Pancreas (tissue), 10 donors: ENCODE data around the gene DNM3. TPM values are rescaled to one million over a fixed set of nuclear protein-coding genes. Genes with fewer than 3 reads are reported as not detected.

ENCODE experiments used
- ATAC-seq, 4 donors: fragments of 200-7000 bp; cut with Tn5 transposase; one replicate each; pipeline versions ENCODE4 v1.8.0 to v1.9.1; 2020; ENCODE audit warnings: mild to moderate bottlenecking in 4 of 4, moderate library complexity in 4 of 4
- DNase-seq, 6 donors: peaks; one replicate each; pipeline ENCODE4 v3.0.0-alpha.2; 2020
- FAIRE-seq: peaks from 2 replicates; lab custom pipeline; 2012; peaks lifted over from hg19 to GRCh38; lab: Jason Lieb, UNC
- H3K27ac ChIP-seq, 4 donors: fragments of 200-600 bp; sonication (generic); 1 replicate in 3 of 4; 2 replicates in 1 of 4; pipeline versions ENCODE4 v1.5.0 to v1.8.0; 2020
- H3K27me3 ChIP-seq, 4 donors: fragments of 200-600 bp; one replicate each; pipeline ENCODE4 v1.8.0; 2021
- H3K36me3 ChIP-seq, 3 donors: fragments of 200-600 bp; sonication (generic) in 1 of 3; one replicate each; pipeline versions ENCODE4 v1.5.0 to v1.8.0; 2020 to 2021
- H3K4me1 ChIP-seq, 3 donors: fragments of 200-600 bp; one replicate each; pipeline ENCODE4 v1.8.0; 2021
- H3K4me3 ChIP-seq, 4 donors: fragments of 200-600 bp; sonication (generic) in 2 of 4; one replicate each; pipeline versions ENCODE4 v1.5.0 to v1.8.0; 2020 to 2021
- H3K9me3 ChIP-seq, 4 donors: fragments of 200-600 bp; one replicate each; pipeline ENCODE4 v1.8.0; 2021
- WGBS, 2 donors: extraction: QIAGEN DNeasy Blood & Tissue Kit; methylation state at CpG; one replicate each; pipeline ENCODE4 v1.1.7; 2013; 5-methylcytosine and 5-hydroxymethylcytosine counted together
- intact Hi-C, 3 donors: fragments of 100-400 bp; cut with DNase I; formaldehyde crosslinking; loops; one replicate each; pipeline versions ENCODE4 v1.11.1 to v1.14.2; 2022
- polyA plus RNA-seq, 2 donors: library from polyadenylated mRNA; stranded (reverse); fragments of 200-250 nt; gene quantifications; one replicate each; pipeline ENCODE4 v1.2.3, GENCODE V29; 2013
- total RNA-seq, 6 donors: library from RNA; stranded (reverse); fragmentation: NEBNext Ultra II Directional in 4 of 6; extraction: Animal tissue kit (Norgen Biotek cat#: 25700) in 4 of 6; gene quantifications; one replicate each; pipeline versions ENCODE4 v1.2.1 to v1.2.4, GENCODE V29; 2021 to 2023
- TF ChIP-seq, protein P1 (sequence below), 4 donors: fragments of 200-600 bp; sonication (generic) in 3 of 4; IDR thresholded peaks; one replicate each; pipeline versions ENCODE4 v1.5.0 to v1.8.0; 2021; ENCODE audit warnings: antibody characterized with exemption in 4 of 4
- donor health status: healthy with polysubstance abuse.
- donor health status: DM: no; HTN: no; CAD: no; lungs with moderate emphysema.
- donor health status: DM: no; HTN: no; CAD: no.
- donor health status: control.
- donor health status: control.
- donor health status: Bipolar disorder and iron deficiency.
- donor health status: DM: yes; HTN: yes; CAD: no.
- donor health status: DM: no; HTN: no; CAD: no.
- donor health status: DM: no; HTN: no; CAD: no.
- donor health status: DM: yes; HTN: yes; CAD: no.

DNM3 gene
- total and polyA plus RNA-seq, 8 donors, result 0.40 to 1.3 (median 0.78) TPM

DNA sequence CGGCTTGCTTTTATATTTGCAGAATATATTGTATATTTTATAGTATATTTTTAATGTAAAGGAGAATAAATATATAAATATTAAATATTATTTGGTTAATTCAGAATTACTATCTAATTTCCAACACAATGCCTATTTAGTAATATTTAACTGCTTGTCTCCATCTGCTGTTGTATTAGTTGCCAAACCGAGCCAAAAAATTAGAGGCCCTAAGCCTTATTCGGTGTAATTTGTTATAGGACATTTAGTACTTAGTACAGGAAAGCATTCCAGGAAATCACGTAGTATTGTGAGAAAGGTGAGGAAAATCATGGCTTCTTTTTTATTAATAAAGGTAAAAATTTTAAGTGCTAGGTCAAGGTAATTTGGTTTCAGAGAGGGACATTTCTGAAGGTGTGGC lies 93.8 kb downstream of the DNM3 start:
- H3K4me3 ChIP-seq, result no peak overlapping the region
- TF ChIP-seq, protein P1, sequence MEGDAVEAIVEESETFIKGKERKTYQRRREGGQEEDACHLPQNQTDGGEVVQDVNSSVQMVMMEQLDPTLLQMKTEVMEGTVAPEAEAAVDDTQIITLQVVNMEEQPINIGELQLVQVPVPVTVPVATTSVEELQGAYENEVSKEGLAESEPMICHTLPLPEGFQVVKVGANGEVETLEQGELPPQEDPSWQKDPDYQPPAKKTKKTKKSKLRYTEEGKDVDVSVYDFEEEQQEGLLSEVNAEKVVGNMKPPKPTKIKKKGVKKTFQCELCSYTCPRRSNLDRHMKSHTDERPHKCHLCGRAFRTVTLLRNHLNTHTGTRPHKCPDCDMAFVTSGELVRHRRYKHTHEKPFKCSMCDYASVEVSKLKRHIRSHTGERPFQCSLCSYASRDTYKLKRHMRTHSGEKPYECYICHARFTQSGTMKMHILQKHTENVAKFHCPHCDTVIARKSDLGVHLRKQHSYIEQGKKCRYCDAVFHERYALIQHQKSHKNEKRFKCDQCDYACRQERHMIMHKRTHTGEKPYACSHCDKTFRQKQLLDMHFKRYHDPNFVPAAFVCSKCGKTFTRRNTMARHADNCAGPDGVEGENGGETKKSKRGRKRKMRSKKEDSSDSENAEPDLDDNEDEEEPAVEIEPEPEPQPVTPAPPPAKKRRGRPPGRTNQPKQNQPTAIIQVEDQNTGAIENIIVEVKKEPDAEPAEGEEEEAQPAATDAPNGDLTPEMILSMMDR (IDR thresholded peaks at IDR 0.05), result no peak
- H3K27me3 ChIP-seq, result no peaks in the 10 kb centered on the region
- H3K4me1 ChIP-seq, result no peaks in the 10 kb centered on the region
- DNase-seq (no peak), FAIRE-seq (no peak), ATAC-seq (no peak)
- no peak overlapping the region for H3K27ac ChIP-seq
- no peaks in the 10 kb centered on the region for H3K9me3 ChIP-seq
- intact Hi-C loops, result no loop called here
- no peaks in the 10 kb centered on the region for H3K36me3 ChIP-seq
- WGBS, 2 donors, result 88 to 94% methylated on average over 4 of the region's 4 CpGs

DNA sequence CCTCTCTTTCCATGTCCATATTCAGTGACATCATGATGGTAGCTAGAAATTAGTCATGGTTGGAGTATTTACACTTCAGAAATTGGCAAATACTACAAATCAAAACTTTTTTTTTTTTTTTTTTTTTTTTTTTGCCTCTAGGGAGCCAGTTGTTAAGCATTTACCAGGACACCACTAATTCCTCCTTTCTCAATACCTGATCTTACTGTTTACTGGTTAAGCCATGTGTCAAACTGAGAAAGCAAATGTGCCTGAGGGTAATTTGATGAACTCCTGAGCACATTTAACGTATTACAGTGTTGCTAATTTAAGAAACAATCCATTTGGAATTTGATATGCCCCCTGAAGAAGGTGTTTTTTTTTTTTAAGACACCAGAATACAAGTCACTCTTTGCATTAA lies 94.4 kb downstream of the DNM3 start:
- DNase-seq (no peak), FAIRE-seq (no peak), ATAC-seq (no peak)
- TF ChIP-seq, protein P1 (IDR thresholded peaks at IDR 0.05), result no peak
- intact Hi-C loops, result no loop called here
- Histone ChIP-seq H3K4me3 (no peak overlapping the region), H3K27me3 (no peaks in the 10 kb centered on the region), H3K4me1 (no peaks in the 10 kb centered on the region), H3K27ac (no peak overlapping the region), H3K9me3 (no peaks in the 10 kb centered on the region), H3K36me3 (no peaks in the 10 kb centered on the region)
- 63 to 73% methylated on average over 1 of the region's 1 CpG for WGBS, 2 donors

DNA sequence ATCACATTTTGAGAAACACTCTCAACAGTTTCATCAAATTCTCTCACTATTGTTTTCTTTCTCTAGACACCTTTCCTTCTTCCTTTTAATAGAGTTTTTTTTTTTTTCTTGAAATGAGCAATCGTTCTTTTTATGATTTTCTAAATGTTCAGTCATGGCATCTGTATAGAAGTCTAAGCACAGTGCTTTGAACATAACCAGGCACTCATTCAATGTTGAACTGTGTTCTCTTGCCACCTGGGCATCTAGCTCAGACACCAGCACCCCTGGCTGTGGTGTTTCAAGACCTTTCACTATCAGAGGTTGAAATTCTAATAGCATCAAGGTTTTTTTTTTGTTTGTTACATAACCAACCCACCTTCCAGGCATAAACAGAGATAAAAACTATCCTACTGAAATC lies 96.6 kb downstream of the DNM3 start:
- WGBS, 2 donors, result 36 to 48% methylated on average over 1 of the region's 1 CpG

DNA sequence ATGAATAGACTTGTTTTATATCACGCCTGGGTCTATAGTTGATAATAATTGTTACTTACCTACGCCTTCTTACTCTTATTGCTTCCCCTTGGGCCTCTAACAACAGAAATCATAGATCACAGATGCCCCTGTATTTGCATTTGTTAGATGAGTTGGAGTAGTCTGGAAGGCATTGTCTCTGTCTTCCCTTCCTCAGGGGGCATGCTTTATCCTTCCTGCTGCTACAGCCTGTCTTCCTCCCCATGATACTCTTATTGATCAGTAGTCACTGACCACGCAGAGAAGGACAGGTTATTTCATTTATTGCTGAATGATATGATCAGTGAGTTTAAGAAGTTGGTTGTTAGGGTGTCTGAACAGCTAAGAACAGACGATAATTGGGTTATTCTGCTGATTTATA lies 98.4 kb downstream of the DNM3 start:
- intact Hi-C loops, result no loop called here
- 60 to 67% methylated on average over 4 of the region's 4 CpGs for WGBS, 2 donors
- no peak for DNase-seq
- no peaks in the 10 kb centered on the region for H3K36me3 ChIP-seq
- H3K27me3 ChIP-seq, result no peaks in the 10 kb centered on the region
- no peak overlapping the region for H3K27ac ChIP-seq
- no peak overlapping the region for H3K4me3 ChIP-seq
- no peak for FAIRE-seq
- ATAC-seq, result no peak
- H3K9me3 ChIP-seq, result no peaks in the 10 kb centered on the region
- H3K4me1 ChIP-seq, result no peaks in the 10 kb centered on the region
- TF ChIP-seq, protein P1 (IDR thresholded peaks at IDR 0.05), result no peak

More for the DNA sequence above, 96.6 kb downstream of the DNM3 start:
- Histone ChIP-seq H3K4me3 (no peak overlapping the region), H3K4me1 (no peaks in the 10 kb centered on the region), H3K27ac (no peak overlapping the region), H3K27me3 (no peaks in the 10 kb centered on the region), H3K9me3 (no peaks in the 10 kb centered on the region), H3K36me3 (no peaks in the 10 kb centered on the region)
- FAIRE-seq (no peak), ATAC-seq (no peak), DNase-seq (no peak)
- TF ChIP-seq, protein P1 (IDR thresholded peaks at IDR 0.05), result no peak
- intact Hi-C loops, result no loop called here

DNA sequence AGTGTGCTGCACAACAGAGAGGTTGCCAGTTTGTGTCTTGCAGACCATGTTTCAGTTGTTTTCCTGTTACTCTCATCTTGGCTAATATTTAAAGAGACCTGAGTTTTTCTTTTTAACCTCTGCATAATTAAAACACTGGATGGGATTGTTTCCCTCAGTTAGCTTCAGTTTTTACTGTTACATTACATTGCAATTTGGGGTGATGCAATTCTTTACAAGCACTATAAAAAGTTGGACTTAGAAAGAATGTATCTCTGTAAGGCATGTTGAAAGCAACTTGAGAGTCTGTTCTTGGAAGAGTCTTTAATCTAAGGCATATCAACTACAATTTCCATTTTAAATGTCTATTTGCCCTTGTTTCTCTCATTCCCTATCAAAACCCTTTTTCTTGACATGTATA lies 99.1 kb downstream of the DNM3 start:
- no peak overlapping the region for H3K4me3 ChIP-seq
- intact Hi-C loops, result no loop called here
- H3K27me3 ChIP-seq, result no peaks in the 10 kb centered on the region
- no peaks in the 10 kb centered on the region for H3K36me3 ChIP-seq
- FAIRE-seq, result no peak
- TF ChIP-seq, protein P1 (IDR thresholded peaks at IDR 0.05), result no peak
- H3K9me3 ChIP-seq, result no peaks in the 10 kb centered on the region
- no peak for DNase-seq
- H3K27ac ChIP-seq, result no peak overlapping the region
- H3K4me1 ChIP-seq, result no peaks in the 10 kb centered on the region
- no peak for ATAC-seq
